Measurements from ENCODE around the gene RASL10B.

DNA sequence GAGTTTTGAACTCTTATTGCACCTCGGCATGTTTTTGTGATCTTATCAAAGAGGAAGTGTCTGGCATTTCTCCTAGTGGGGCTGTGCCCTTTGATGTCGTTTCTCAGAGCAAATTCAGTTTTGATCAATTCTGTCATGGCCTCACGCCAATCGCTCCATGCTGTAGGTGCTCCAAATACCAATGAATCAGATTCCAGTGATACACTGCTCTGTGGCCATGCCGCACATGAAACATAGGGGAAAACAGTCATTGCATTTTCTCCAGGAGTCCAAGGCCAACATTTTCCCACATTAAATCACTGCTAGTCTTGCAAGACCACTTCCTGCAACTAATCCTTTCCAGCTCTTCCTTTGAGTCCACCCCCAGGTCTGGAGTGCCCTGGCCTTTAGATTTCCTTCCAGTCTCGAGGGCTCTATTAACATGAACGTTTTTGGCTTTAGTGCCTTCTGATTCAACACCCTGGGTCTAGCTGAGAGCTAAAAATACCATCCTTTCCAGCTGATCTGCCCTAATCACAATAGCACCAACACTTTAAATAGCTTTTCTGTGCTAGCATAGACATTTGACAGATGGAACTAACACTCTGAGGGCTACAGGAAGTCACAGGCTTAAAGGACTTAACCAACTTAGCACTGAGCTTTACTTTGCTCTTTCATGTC lies 18.2 kb upstream of the RASL10B start:
- TF ChIP-seq POLR2A (IDR thresholded peaks at IDR 0.05; ENCODE audit: low read length) (no peak), GATA1 (IDR thresholded peaks at IDR 0.05; ENCODE audit: low read depth, low read length) (no peak)

All from erythroblast (primary cell).